Measurements from ENCODE around the gene ZNF217. TPM values are rescaled to one million over a fixed set of nuclear protein-coding genes. Genes with fewer than 3 reads are reported as not detected.
"Not testable (repeated sequence)": the region's sequence is repeated elsewhere in the genome, so short reads cannot be mapped to it uniquely, and the experiment has no call there.

The ZNF217 gene
- polyA plus RNA-seq, 2 of the 4 experiments (the other 2 are of a cell fraction): 22.2 to 30.5 TPM

DNA sequence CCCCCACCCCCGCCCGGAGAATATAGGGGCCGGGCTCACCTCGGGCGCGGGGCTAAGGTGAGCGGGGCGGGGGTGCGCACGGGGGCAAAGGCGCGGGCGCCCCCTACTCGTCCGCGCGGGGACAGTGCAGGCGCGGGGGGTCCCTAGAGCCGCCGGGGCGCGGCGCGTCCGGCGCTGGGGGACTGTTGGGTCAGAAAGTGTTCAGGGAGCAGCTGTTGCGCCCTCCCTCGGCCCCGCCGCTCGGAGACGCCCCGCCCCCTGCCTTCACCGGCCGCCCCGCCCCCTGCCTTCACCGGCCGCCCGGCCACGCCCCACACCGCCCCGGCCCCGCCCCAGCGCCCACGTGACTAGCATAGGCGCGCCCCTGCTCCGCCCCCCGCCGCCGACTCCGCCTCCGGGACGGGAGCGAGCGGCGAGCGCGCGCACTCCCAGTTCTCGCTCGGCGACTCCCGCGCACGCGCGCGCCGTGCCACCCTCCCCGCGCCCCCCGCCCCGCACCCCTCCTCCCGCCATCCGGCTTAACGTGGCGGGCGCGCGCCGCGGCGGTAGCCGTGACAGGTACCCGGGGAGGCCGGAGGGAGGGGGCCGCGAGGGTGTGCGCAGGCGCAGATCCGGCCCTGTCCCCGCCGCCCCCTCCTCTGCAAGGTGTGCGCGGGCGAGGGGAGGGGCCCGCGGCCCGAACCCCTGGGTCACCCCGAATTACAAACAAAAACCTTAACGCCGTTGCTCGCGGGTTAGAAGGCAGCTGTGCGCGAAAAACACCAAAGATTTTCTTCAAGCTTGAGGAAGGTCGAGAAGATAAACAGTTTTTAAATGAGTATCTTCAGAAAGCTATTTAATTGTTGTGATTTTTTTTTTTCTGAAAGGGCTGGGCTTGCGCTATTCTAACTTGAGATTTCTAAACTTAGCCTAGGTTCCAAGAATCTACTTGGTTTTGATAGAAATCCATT lies 704 bp upstream of the ZNF217 start:
- no peak for TF ChIP-seq HDAC2 (IDR thresholded peaks at IDR 0.05)
- TF ChIP-seq RAD21 (conservative IDR thresholded peaks at IDR 0.05 in 1 of 2, IDR thresholded peaks at IDR 0.05 in 1 of 2): peak; percentile 29 to 68; a peak in 4 of 5 replicates
- peak; percentile 54 for TF ChIP-seq SMC3 (IDR thresholded peaks at IDR 0.05)
- peak; percentile 45 for TF ChIP-seq CTCF (IDR thresholded peaks at IDR 0.05)
- TF ChIP-seq NPAS2 (CRISPR knock-in tag; IDR thresholded peaks at IDR 0.05; ENCODE audit: borderline replicate concordance): no peak
- TF ChIP-seq MAX (IDR thresholded peaks at IDR 0.05): 0 out of 2 replicates have a peak, but pooled peaks have one; percentile 19
- TF ChIP-seq POLR2A (IDR thresholded peaks at IDR 0.05; ENCODE audit: low read length): peak; percentile 20; the same call in 1 of the 2 replicates
- TF ChIP-seq MAZ (IDR thresholded peaks at IDR 0.05; ENCODE audit: borderline replicate concordance, low read depth, low read length): 0 out of 2 replicates have a peak, but pooled peaks have one; percentile 61
- peak in 1 of 2 experiments; percentile 9; a peak in 1 of 5 replicates for TF ChIP-seq EP300 (IDR thresholded peaks at IDR 0.05)
- TF ChIP-seq ZSCAN20 (CRISPR knock-in tag; IDR thresholded peaks at IDR 0.05): no peak
- TF ChIP-seq CEBPB (IDR thresholded peaks at IDR 0.05): no peak
- 0 out of 2 replicates have a peak, but pooled peaks have one; percentile 2 for TF ChIP-seq MYC (IDR thresholded peaks at IDR 0.05; ENCODE audit: borderline replicate concordance, low read length)
- peak in 1 of 2 experiments; percentile 84; a peak in 3 of 5 replicates for TF ChIP-seq JUN (IDR thresholded peaks at IDR 0.05)
- TF ChIP-seq BCL3 (IDR thresholded peaks at IDR 0.05): 0 out of 3 replicates have a peak, but pooled peaks have one; percentile 43
- WGBS (ENCODE audit: missing lambda C conversion rate): 6% methylated on average over 16 of the region's 110 CpGs
- FAIRE-seq (no peak), ATAC-seq (peak; percentile 79 to 80), DNase-seq (ENCODE audit: low read depth in 1 of 2, low spot score in 1 of 2) (peak; percentile 48 to 95)
- H3K27ac ChIP-seq: peak overlapping the region; percentile 99 to 100
- POLR2A ChIA-PET: interaction anchor here (0.6 to 5.3 kb wide), 26 partner anchors 12 to 1285 kb away, joined by 3 to 69 read pairs (median 8); no protein-coding TSS in a partner anchor
- H3K9me3 ChIP-seq: no peaks in the 10 kb centered on the region
- H3K4me3 ChIP-seq: peak overlapping the region; percentile 94
- peak overlapping the region; percentile 99 for H3K4me2 ChIP-seq
- peaks cover 35% of the 10 kb centered on the region for H3K4me1 ChIP-seq
- CTCF ChIA-PET: interaction anchor here (0.6 to 2.3 kb wide), 13 partner anchors 11 to 345 kb away, joined by 3 to 12 read pairs (median 4); no protein-coding TSS in a partner anchor

GRCh38 chr20:53592992-53593465 lies 610 bp downstream of the ZNF217 start:
- ChIA-PET POLR2A (interaction anchor here (0.9 to 5.3 kb wide), 11 partner anchors 10 to 322 kb away, joined by 4 to 69 read pairs (median 8); no protein-coding TSS in a partner anchor), CTCF (interaction anchor here (0.6 to 2.3 kb wide), 2 partner anchors 12 to 570 kb away, joined by 3 to 6 read pairs; no protein-coding TSS in a partner anchor)
- ATAC-seq: peak; percentile 21 to 31; a peak in 5 of 6 replicates

GRCh38 chr20:53592454-53592991 lies 1.1 kb downstream of the ZNF217 start:
- DNase-seq (ENCODE audit: low read depth in 1 of 2, low spot score in 1 of 2) (peak in 1 of 2 experiments; percentile 70), ATAC-seq (peak; percentile 19 to 61; a peak in 4 of 6 replicates)
- Histone ChIP-seq H3K27ac (peak overlapping the region; percentile 99 to 100), H3K4me3 (peak overlapping the region; percentile 94), H3K4me2 (peak overlapping the region; percentile 99), H3K4me1 (peaks cover 35% of the 10 kb centered on the region)
- not testable (repeated sequence) for FAIRE-seq, H3K9me3 ChIP-seq
- POLR2A ChIA-PET: interaction anchor here (0.7 to 5.3 kb wide), 8 partner anchors 10 to 306 kb away, joined by 3 to 69 read pairs (median 4); no protein-coding TSS in a partner anchor
- 0% methylated on average over 20 of the region's 27 CpGs for WGBS (ENCODE audit: missing lambda C conversion rate)
- CTCF ChIA-PET: interaction anchor here (0.6 to 2.3 kb wide), 3 partner anchors 11 to 570 kb away, joined by 3 to 6 read pairs (median 3); no protein-coding TSS in a partner anchor

More at GRCh38 chr20:53592992-53593465, 610 bp downstream of the ZNF217 start:
- WGBS (ENCODE audit: missing lambda C conversion rate): 2% methylated on average over 26 of the region's 47 CpGs
- H3K9me3 ChIP-seq: no peaks in the 10 kb centered on the region
- TF ChIP-seq ESRRA (IDR thresholded peaks at IDR 0.05; ENCODE audit: borderline replicate concordance, low read length): no peak
- TF ChIP-seq TFCP2L1 (CRISPR knock-in tag; IDR thresholded peaks at IDR 0.05): peak; percentile 87; the same call in 1 of the 2 replicates
- TF ChIP-seq TP53 (CRISPR knock-in tag; IDR thresholded peaks at IDR 0.05): peak; percentile 30; the same call in 1 of the 2 replicates
- TF ChIP-seq MAX (IDR thresholded peaks at IDR 0.05): no peak
- TF ChIP-seq RARB (CRISPR knock-in tag; IDR thresholded peaks at IDR 0.05): peak; percentile 29; the same call in 1 of the 2 replicates
- TF ChIP-seq GATA3 (IDR thresholded peaks at IDR 0.05; ENCODE audit: borderline replicate concordance): peak; percentile 21; the same call in 1 of the 2 replicates
- no peak for TF ChIP-seq NR3C1 (IDR thresholded peaks at IDR 0.05)
- no peak for TF ChIP-seq EHF (CRISPR knock-in tag; IDR thresholded peaks at IDR 0.05)
- no peak for TF ChIP-seq CEBPB (IDR thresholded peaks at IDR 0.05)
- no peak for TF ChIP-seq POLR2AphosphoS2 (conservative IDR thresholded peaks at IDR 0.05; ENCODE audit: low read length)
- 0 out of 2 replicates have a peak, but pooled peaks have one; percentile 55 for TF ChIP-seq HOXA7 (CRISPR knock-in tag; IDR thresholded peaks at IDR 0.05)
- no peak for TF ChIP-seq KDM5A (IDR thresholded peaks at IDR 0.05)
- TF ChIP-seq, protein P1, sequence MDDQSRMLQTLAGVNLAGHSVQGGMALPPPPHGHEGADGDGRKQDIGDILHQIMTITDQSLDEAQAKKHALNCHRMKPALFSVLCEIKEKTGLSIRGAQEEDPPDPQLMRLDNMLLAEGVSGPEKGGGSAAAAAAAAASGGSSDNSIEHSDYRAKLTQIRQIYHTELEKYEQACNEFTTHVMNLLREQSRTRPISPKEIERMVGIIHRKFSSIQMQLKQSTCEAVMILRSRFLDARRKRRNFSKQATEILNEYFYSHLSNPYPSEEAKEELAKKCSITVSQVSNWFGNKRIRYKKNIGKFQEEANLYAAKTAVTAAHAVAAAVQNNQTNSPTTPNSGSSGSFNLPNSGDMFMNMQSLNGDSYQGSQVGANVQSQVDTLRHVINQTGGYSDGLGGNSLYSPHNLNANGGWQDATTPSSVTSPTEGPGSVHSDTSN (IDR thresholded peaks at IDR 0.05): peak; percentile 21; the same call in 1 of the 2 replicates
- DNase-seq (ENCODE audit: low read depth in 1 of 2, low spot score in 1 of 2) (no peak), FAIRE-seq (no peak)
- peak overlapping the region; percentile 99 to 100 for H3K27ac ChIP-seq
- peaks cover 37% of the 10 kb centered on the region for H3K4me1 ChIP-seq
- H3K4me3 ChIP-seq: peak overlapping the region; percentile 94
- peak overlapping the region; percentile 99 for H3K4me2 ChIP-seq

Data from A549 (cell line).